ENCODE results near the gene MARK2.

MARK2 gene

GRCh38 chr11:63838678-63839507 is at the start of gene MARK2:
TSS of gene MARK2 (plus strand) at chr11:63839110. CDS start at chr11:63839507, 397 bp downstream.
- H3K4me3 ChIP-seq (replicated peaks; ENCODE audit: low read depth, low read length): peak within 1 kb of the TSS; percentile 72
- TF ChIP-seq, protein P1, sequence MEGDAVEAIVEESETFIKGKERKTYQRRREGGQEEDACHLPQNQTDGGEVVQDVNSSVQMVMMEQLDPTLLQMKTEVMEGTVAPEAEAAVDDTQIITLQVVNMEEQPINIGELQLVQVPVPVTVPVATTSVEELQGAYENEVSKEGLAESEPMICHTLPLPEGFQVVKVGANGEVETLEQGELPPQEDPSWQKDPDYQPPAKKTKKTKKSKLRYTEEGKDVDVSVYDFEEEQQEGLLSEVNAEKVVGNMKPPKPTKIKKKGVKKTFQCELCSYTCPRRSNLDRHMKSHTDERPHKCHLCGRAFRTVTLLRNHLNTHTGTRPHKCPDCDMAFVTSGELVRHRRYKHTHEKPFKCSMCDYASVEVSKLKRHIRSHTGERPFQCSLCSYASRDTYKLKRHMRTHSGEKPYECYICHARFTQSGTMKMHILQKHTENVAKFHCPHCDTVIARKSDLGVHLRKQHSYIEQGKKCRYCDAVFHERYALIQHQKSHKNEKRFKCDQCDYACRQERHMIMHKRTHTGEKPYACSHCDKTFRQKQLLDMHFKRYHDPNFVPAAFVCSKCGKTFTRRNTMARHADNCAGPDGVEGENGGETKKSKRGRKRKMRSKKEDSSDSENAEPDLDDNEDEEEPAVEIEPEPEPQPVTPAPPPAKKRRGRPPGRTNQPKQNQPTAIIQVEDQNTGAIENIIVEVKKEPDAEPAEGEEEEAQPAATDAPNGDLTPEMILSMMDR (IDR thresholded peaks at IDR 0.05; ENCODE audit: insufficient read depth, low read length, poor library complexity, severe bottlenecking): no peak
- DNase-seq (ENCODE audit: extremely low read depth, insufficient read length): peak; percentile 96
- H3K27me3 ChIP-seq (replicated peaks; ENCODE audit: control insufficient read depth, insufficient read depth, low read length): no peaks in the 10 kb centered on the region
- H3K36me3 ChIP-seq (ENCODE audit: control insufficient read depth, insufficient read depth, low read length): peaks cover 9% of the 10 kb centered on the region

GRCh38 chr11:63791495-63792167 is 47.3 kb upstream of the MARK2 start:
- H3K27me3 ChIP-seq (replicated peaks; ENCODE audit: control insufficient read depth, insufficient read depth, low read length): no peaks in the 10 kb centered on the region
- TF ChIP-seq, protein P1 (IDR thresholded peaks at IDR 0.05; ENCODE audit: insufficient read depth, low read length, poor library complexity, severe bottlenecking): no peak
- DNase-seq (ENCODE audit: extremely low read depth, insufficient read length): no peak
- H3K36me3 ChIP-seq (ENCODE audit: control insufficient read depth, insufficient read depth, low read length): no peaks in the 10 kb centered on the region
- H3K4me3 ChIP-seq (replicated peaks; ENCODE audit: low read depth, low read length): no peak overlapping the region

- Histone ChIP-seq H3K4me3 (replicated peaks; ENCODE audit: low read depth, low read length) (no peak overlapping the region), H3K36me3 (ENCODE audit: control insufficient read depth, insufficient read depth, low read length) (no peaks in the 10 kb centered on the region), H3K27me3 (replicated peaks; ENCODE audit: control insufficient read depth, insufficient read depth, low read length) (no peaks in the 10 kb centered on the region)
- DNase-seq (ENCODE audit: extremely low read depth, insufficient read length): no peak
- TF ChIP-seq, protein P1 (IDR thresholded peaks at IDR 0.05; ENCODE audit: insufficient read depth, low read length, poor library complexity, severe bottlenecking): no peak
Measured at GRCh38 chr11:63793161-63793560, 45.7 kb upstream of the MARK2 start.

GRCh38 chr11:63795066-63795465 is 43.8 kb upstream of the MARK2 start:
- TF ChIP-seq, protein P1 (IDR thresholded peaks at IDR 0.05; ENCODE audit: insufficient read depth, low read length, poor library complexity, severe bottlenecking): no peak
- no peak overlapping the region for H3K4me3 ChIP-seq (replicated peaks; ENCODE audit: low read depth, low read length)
- no peaks in the 10 kb centered on the region for H3K27me3 ChIP-seq (replicated peaks; ENCODE audit: control insufficient read depth, insufficient read depth, low read length)
- no peaks in the 10 kb centered on the region for H3K36me3 ChIP-seq (ENCODE audit: control insufficient read depth, insufficient read depth, low read length)
- DNase-seq (ENCODE audit: extremely low read depth, insufficient read length): no peak

DNA sequence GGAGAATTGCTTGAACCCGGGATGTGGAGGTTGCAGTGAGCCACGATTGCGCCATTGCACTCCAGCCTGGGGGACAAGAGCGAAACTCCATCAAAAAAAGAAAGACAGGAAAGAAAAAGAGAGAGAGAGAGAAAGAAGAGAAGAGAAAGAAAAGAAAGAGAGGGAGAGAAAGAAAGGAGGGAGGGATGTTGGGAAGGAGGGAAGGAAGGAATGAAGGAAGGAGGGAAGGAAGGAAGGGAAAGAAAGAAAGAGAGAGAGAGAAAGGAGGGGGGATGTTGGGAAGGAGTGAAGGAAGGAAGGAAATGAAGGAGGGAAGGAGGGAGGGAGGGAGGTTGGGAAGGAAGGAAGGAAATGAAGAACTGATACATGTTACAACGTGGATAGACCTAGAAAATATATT is 38.0 kb upstream of the MARK2 start:
- TF ChIP-seq, protein P1 (IDR thresholded peaks at IDR 0.05; ENCODE audit: insufficient read depth, low read length, poor library complexity, severe bottlenecking): no peak
- no peak for DNase-seq (ENCODE audit: extremely low read depth, insufficient read length)
- no peaks in the 10 kb centered on the region for H3K36me3 ChIP-seq (ENCODE audit: control insufficient read depth, insufficient read depth, low read length)
- H3K27me3 ChIP-seq (replicated peaks; ENCODE audit: control insufficient read depth, insufficient read depth, low read length): no peaks in the 10 kb centered on the region
- no peak overlapping the region for H3K4me3 ChIP-seq (replicated peaks; ENCODE audit: low read depth, low read length)
